ENCODE data around the gene C3orf70.

GRCh38 chr3:185112186-185112585, 40.7 kb downstream of the C3orf70 start:
- no peak for TF ChIP-seq CTCF (IDR thresholded peaks at IDR 0.05)
- no peak for TF ChIP-seq POLR2A (IDR thresholded peaks at IDR 0.05)

Measured in right lobe of liver (tissue), 4 donors.